H1 (cell line): Measurements from ENCODE around the gene TRPV6. TPM values are rescaled to one million over a fixed set of nuclear protein-coding genes. Genes with fewer than 3 reads are reported as not detected.

Experiments used
- CTCF ChIA-PET: fragments of 300-600 bp; sonication (Branson Sonifier 250); formaldehyde crosslinking; loops from one replicate; lab custom pipeline; 2021; ENCODE audit not compliant: partially characterized antibody; lab: Charles Lee
- POLR2A ChIA-PET: fragments of 300-600 bp; sonication (Branson Sonifier 250); formaldehyde crosslinking; loops from one replicate; lab custom pipeline; 2021; ENCODE audit warnings: inconsistent platforms; ENCODE audit not compliant: partially characterized antibody; lab: Charles Lee
- DNase-seq, 2 experiments: peaks; one replicate each; pipeline versions ENCODE4 v3.0.0 to v3.0.0-alpha.2; 2010 to 2022; ENCODE audit warnings: low spot score in 2 of 2, low read depth in 1 of 2, mixed read lengths in 1 of 2
- FAIRE-seq: peaks from 2 replicates; lab custom pipeline; 2011; peaks lifted over from hg19 to GRCh38; lab: Jason Lieb, UNC
- H2AFZ ChIP-seq: 2 replicates; pipeline ENCODE4 v1.8.1; 2012; ENCODE audit warnings: low read length, inconsistent platforms
- H2AK5ac ChIP-seq: 2 replicates; pipeline ENCODE4 v1.6.1; 2013; ENCODE audit warnings: low read depth, low read length
- H2BK120ac ChIP-seq: replicated peaks from 2 replicates; pipeline ENCODE3; 2013; ENCODE audit warnings: low read depth, low read length, inconsistent platforms
- H2BK12ac ChIP-seq: 2 replicates; pipeline ENCODE4 v1.6.1; 2013; ENCODE audit warnings: low read depth, low read length
- H2BK15ac ChIP-seq: 2 replicates; pipeline ENCODE4 v1.6.1; 2013; ENCODE audit warnings: low read length
- H2BK20ac ChIP-seq: 2 replicates; pipeline ENCODE4 v1.6.1; 2013; ENCODE audit warnings: low read length
- H2BK5ac ChIP-seq: 2 replicates; pipeline ENCODE4 v1.6.1; 2013; ENCODE audit warnings: low read depth, low read length
- H3K14ac ChIP-seq: 2 replicates; pipeline ENCODE4 v1.6.1; 2013; ENCODE audit warnings: inconsistent platforms; ENCODE audit not compliant: insufficient read length
- H3K18ac ChIP-seq: 2 replicates; pipeline ENCODE4 v1.6.1; 2013; ENCODE audit warnings: low read length; ENCODE audit errors: extremely low read depth
- H3K23ac ChIP-seq: 2 replicates; pipeline ENCODE4 v1.6.1; 2013; ENCODE audit warnings: inconsistent platforms; ENCODE audit not compliant: insufficient read length
- H3K23me2 ChIP-seq: 2 replicates; pipeline ENCODE4 v1.6.1; 2013; ENCODE audit warnings: low read depth, low read length
- H3K27ac ChIP-seq: 2 replicates; pipeline ENCODE4 v1.6.1; 2011; ENCODE audit warnings: low read depth, low read length, inconsistent platforms
- H3K27me3 ChIP-seq, 4 experiments: replicated peaks in 1 of 4; 1 replicate in 1 of 4; 2 replicates in 3 of 4; pipeline versions ENCODE4 v1.6.1 to v1.8.1; 2011 to 2013; ENCODE audit warnings: low read length in 3 of 4, mild to moderate bottlenecking in 3 of 4, inconsistent platforms in 2 of 4, mixed read lengths in 2 of 4, moderate library complexity in 1 of 4; ENCODE audit not compliant: control insufficient read depth in 3 of 4, insufficient read depth in 3 of 4; ENCODE audit errors: extremely low read depth in 1 of 4
- H3K36me3 ChIP-seq, 4 experiments: 2 replicates each; pipeline versions ENCODE4 v1.6.1 to v1.8.1; 2011 to 2013; ENCODE audit warnings: mild to moderate bottlenecking in 4 of 4, low read length in 3 of 4, moderate library complexity in 2 of 4, control low read depth in 1 of 4, inconsistent platforms in 1 of 4; ENCODE audit not compliant: insufficient read depth in 4 of 4, control insufficient read depth in 2 of 4
- H3K4ac ChIP-seq: replicated peaks from 2 replicates; pipeline ENCODE3; 2013; ENCODE audit warnings: low read length, low read depth, mixed read lengths, inconsistent platforms; ENCODE audit not compliant: insufficient read length
- H3K4me1 ChIP-seq, 4 experiments: replicated peaks in 1 of 4; 1 replicate in 1 of 4; 2 replicates in 3 of 4; pipeline versions ENCODE4 v1.6.1 to v1.8.1; 2011 to 2013; ENCODE audit warnings: low read length in 3 of 4, inconsistent platforms in 2 of 4, mixed read lengths in 1 of 4; ENCODE audit not compliant: insufficient read depth in 4 of 4, control insufficient read depth in 3 of 4
- H3K4me2 ChIP-seq, 2 experiments: 2 replicates each; pipeline versions ENCODE4 v1.6.1 to v1.8.1; 2011 to 2013; ENCODE audit warnings: low read depth in 2 of 2, low read length in 2 of 2, control low read depth in 1 of 2, inconsistent platforms in 1 of 2, mild to moderate bottlenecking in 1 of 2; ENCODE audit not compliant: insufficient read depth in 1 of 2
- H3K4me3 ChIP-seq, 4 experiments: fragments of 200-600, 300-600 bp in 1 of 4; sonication (generic), shearing (Covaris generic), sonication (Bioruptor Twin) in 1 of 4; 2 replicates each; pipeline versions ENCODE4 v1.5.1 to v1.8.1; 2011 to 2016; ENCODE audit warnings: low read length in 4 of 4, low read depth in 3 of 4, control low read depth in 2 of 4, inconsistent platforms in 2 of 4, mild to moderate bottlenecking in 2 of 4, mixed read lengths in 1 of 4, moderate library complexity in 1 of 4; ENCODE audit not compliant: insufficient read depth in 2 of 4; ENCODE audit errors: extremely low read depth in 1 of 4
- H3K56ac ChIP-seq: replicated peaks from 2 replicates; pipeline ENCODE3; 2013; ENCODE audit warnings: low read depth, mild to moderate bottlenecking, mixed read lengths, low read length, inconsistent platforms; ENCODE audit not compliant: insufficient read length
- H3K79me1 ChIP-seq: 2 replicates; pipeline ENCODE4 v1.6.1; 2013; ENCODE audit warnings: low read depth, low read length, control low read depth
- H3K79me2 ChIP-seq, 2 experiments: 2 replicates each; pipeline versions ENCODE4 v1.6.1 to v1.8.1; 2012 to 2013; ENCODE audit warnings: low read length in 2 of 2, mild to moderate bottlenecking in 2 of 2, inconsistent platforms in 1 of 2; ENCODE audit not compliant: insufficient read depth in 2 of 2, control insufficient read depth in 1 of 2
- H3K9ac ChIP-seq, 4 experiments: replicated peaks in 1 of 4; 1 replicate in 1 of 4; 2 replicates in 3 of 4; pipeline versions ENCODE4 v1.6.1 to v1.8.1; 2011 to 2013; ENCODE audit warnings: low read depth in 3 of 4, low read length in 3 of 4, control low read depth in 2 of 4, mild to moderate bottlenecking in 2 of 4, moderate library complexity in 2 of 4, inconsistent platforms in 1 of 4; ENCODE audit errors: extremely low read depth in 1 of 4
- H3K9me3 ChIP-seq, 2 experiments: 2 replicates each; pipeline versions ENCODE4 v1.6.1 to v1.8.1; 2012 to 2013; ENCODE audit warnings: mild to moderate bottlenecking in 2 of 2, moderate library complexity in 2 of 2, control low read depth in 1 of 2, inconsistent platforms in 1 of 2, low read depth in 1 of 2, low read length in 1 of 2, mixed read lengths in 1 of 2; ENCODE audit not compliant: insufficient read depth in 2 of 2
- H4K20me1 ChIP-seq, 2 experiments: replicated peaks in 1 of 2; 2 replicates each; pipeline versions ENCODE3 to v1.8.1; 2011 to 2013; ENCODE audit warnings: inconsistent platforms in 2 of 2, low read length in 2 of 2, mild to moderate bottlenecking in 1 of 2; ENCODE audit not compliant: insufficient read depth in 2 of 2, control insufficient read depth in 1 of 2
- H4K5ac ChIP-seq: 2 replicates; pipeline ENCODE4 v1.6.1; 2013; ENCODE audit warnings: low read length, low read depth, mixed read lengths, inconsistent platforms; ENCODE audit not compliant: insufficient read length
- H4K8ac ChIP-seq: 2 replicates; pipeline ENCODE4 v1.8.0; 2013; ENCODE audit warnings: mild to moderate bottlenecking, moderate library complexity, low read length, inconsistent platforms; ENCODE audit not compliant: insufficient read depth; ENCODE audit errors: extremely low read depth
- H4K91ac ChIP-seq: replicated peaks from 2 replicates; pipeline ENCODE3; 2013; ENCODE audit warnings: low read length, mixed read lengths, inconsistent platforms; ENCODE audit not compliant: insufficient read length
- JUN ChIP-seq: IDR thresholded peaks from 2 replicates; pipeline ENCODE4 v1.6.1; 2011; ENCODE audit warnings: low read depth, mild to moderate bottlenecking, improper control_type of control experiment, low read length
- SRF ChIP-seq: IDR thresholded peaks from 2 replicates; pipeline ENCODE4 v1.6.1; 2011; ENCODE audit warnings: mild to moderate bottlenecking, low read depth, low read length, moderate library complexity
- TAF1 ChIP-seq: IDR thresholded peaks from 2 replicates; pipeline ENCODE4 v1.6.1; 2011; ENCODE audit warnings: mild to moderate bottlenecking, low read depth, low read length
- ZNF274 ChIP-seq: IDR thresholded peaks from 2 replicates; pipeline ENCODE4 v1.7.0; 2012; ENCODE audit warnings: low read length, borderline replicate concordance; ENCODE audit errors: extremely low read depth
- WGBS, 2 experiments: shearing (Covaris generic) in 1 of 2; methylation state at CpG; one replicate each; pipeline versions ENCODE4 v1.1.6 to v1.1.7; 2013 to 2015; ENCODE audit warnings: low lambda C conversion rate in 2 of 2, mixed read lengths in 2 of 2, inconsistent platforms in 1 of 2, low coverage in 1 of 2, missing lambda C conversion rate in 1 of 2; ENCODE audit not compliant: insufficient replicate concordance in 2 of 2, insufficient coverage in 1 of 2, insufficient read length in 1 of 2; ENCODE audit errors: extremely low coverage in 1 of 2, missing lambda C conversion rate in 1 of 2; 5-methylcytosine and 5-hydroxymethylcytosine counted together
- polyA plus RNA-seq, 7 experiments: library from polyadenylated mRNA; depleted of rRNA in 3 of 7; stranded (reverse) in 5 of 7; unstranded in 2 of 7; fragments of >200 nt in 5 of 7; fragments of 200-250 nt in 2 of 7; gene quantifications; 1 replicate in 5 of 7; 2 replicates in 1 of 7; 4 replicates in 1 of 7; pipeline versions ENCODE4 v1.2.1 to v1.2.3, GENCODE V29; 2011 to 2013; ENCODE audit warnings: missing spikeins in 2 of 7, mixed read lengths in 2 of 7
- total RNA-seq: library from RNA; stranded (reverse); fragmentation: NEBNext Ultra II Directional; extraction: Animal tissue kit (Norgen Biotek cat#: 25700); gene quantifications from 2 replicates; pipeline ENCODE4 v1.2.1, GENCODE V29; 2021

TRPV6 gene
- total and polyA plus RNA-seq, 2 of the 8 experiments (the other 6 are each of a cell fraction or from before 2014, with no cell fraction given): 0.52 to 1.1 TPM

- Histone ChIP-seq H2BK20ac (no peak overlapping the region), H3K79me1 (no peaks in the 10 kb centered on the region), H3K79me2 (no peaks in the 10 kb centered on the region), H3K56ac (no peak overlapping the region), H3K4me1 (no peaks in the 10 kb centered on the region), H3K36me3 (no peaks in the 10 kb centered on the region), H3K23ac (no peak overlapping the region), H2AK5ac (no peak overlapping the region), H3K27me3 (no peaks in the 10 kb centered on the region), H3K27ac (no peak overlapping the region), H3K18ac (no peak overlapping the region), H3K14ac (no peak overlapping the region), H2AFZ (no peak overlapping the region), H2BK120ac (no peak overlapping the region), H3K9ac (no peak overlapping the region), H3K4ac (no peak overlapping the region), H4K5ac (no peak overlapping the region), H4K91ac (no peak overlapping the region), H3K9me3 (no peaks in the 10 kb centered on the region), H3K23me2 (no peaks in the 10 kb centered on the region), H4K8ac (no peak overlapping the region), H2BK12ac (no peak overlapping the region), H3K4me2 (no peak overlapping the region), H4K20me1 (no peaks in the 10 kb centered on the region), H2BK15ac (no peak overlapping the region), H3K4me3 (no peak overlapping the region), H2BK5ac (no peak overlapping the region)
- FAIRE-seq: no peak
- DNase-seq: no peak
- WGBS, 2 experiments: 97% methylated on average over 2 of the region's 2 CpGs; no CpG with 5 or more reads in 1 of the 2 experiments
- TF ChIP-seq SRF (no peak), JUN (no peak), ZNF274 (no peak), TAF1 (no peak)
- ChIA-PET POLR2A (no interaction called here), CTCF (interaction anchor here (0.9 to 1.8 kb wide), 6 partner anchors 9 to 49 kb away, joined by 3 to 9 read pairs (median 4); no protein-coding TSS in a partner anchor)
Measured at GRCh38 chr7:142832417-142832816, 53.1 kb downstream of the TRPV6 start.
